ENCODE results near the gene SPAG16.

GRCh38 chr2:214076527-214076926, 792.3 kb downstream of the SPAG16 start:
- TF ChIP-seq CTCF (IDR thresholded peaks at IDR 0.05; ENCODE audit: low read length) (no peak), EZH2 (IDR thresholded peaks at IDR 0.05; ENCODE audit: borderline replicate concordance, low read length) (no peak)

Measured in OCI-LY1 (cell line).